HepG2 (cell line): ENCODE data around the gene RTN4RL2. TPM values are rescaled to one million over a fixed set of nuclear protein-coding genes. Genes with fewer than 3 reads are reported as not detected.

Experiments
- BRD4 ChIP-seq: sonication (generic); formaldehyde crosslinking; IDR thresholded peaks from 2 replicates; pipeline ENCODE4 v1.4.0; 2020; ENCODE audit warnings: missing genetic modification reagents
- CEBPB ChIP-seq: IDR thresholded peaks from 2 replicates; pipeline ENCODE4 v1.6.1; 2011; ENCODE audit warnings: low read depth, low read length, improper control_type of control experiment, borderline replicate concordance
- CREM ChIP-seq, 2 experiments: sonication (generic) in 1 of 2; formaldehyde crosslinking in 1 of 2; IDR thresholded peaks; 2 replicates each; pipeline versions ENCODE4 v1.4.0 to v1.6.1; 2016 to 2020; ENCODE audit warnings: antibody characterized with exemption in 1 of 2, mild to moderate bottlenecking in 1 of 2, missing genetic modification reagents in 1 of 2
- FOXA1 ChIP-seq, 2 experiments: fragments of 450-650 bp in 1 of 2; sonication (generic) in 1 of 2; formaldehyde crosslinking in 1 of 2; IDR thresholded peaks; 2 replicates each; pipeline versions ENCODE4 v1.4.0 to v1.6.1; 2016 to 2020; ENCODE audit warnings: missing genetic modification reagents in 1 of 2
- HMG20B ChIP-seq: conservative IDR thresholded peaks from 2 replicates; pipeline ENCODE4 v1.6.1; 2016; ENCODE audit warnings: missing genetic modification reagents, missing compliant biosample characterization
- HNF4A ChIP-seq: sonication (generic); formaldehyde crosslinking; IDR thresholded peaks from 2 replicates; pipeline ENCODE4 v1.4.0; 2020; ENCODE audit warnings: missing genetic modification reagents
- KMT2A ChIP-seq: sonication (generic); formaldehyde crosslinking; IDR thresholded peaks from 2 replicates; pipeline ENCODE4 v1.4.0; 2020; ENCODE audit warnings: missing genetic modification reagents
- NR2C2 ChIP-seq: sonication (generic); formaldehyde crosslinking; IDR thresholded peaks from 2 replicates; pipeline ENCODE4 v1.4.0; 2020; ENCODE audit warnings: missing genetic modification reagents, mild to moderate bottlenecking, moderate library complexity, borderline replicate concordance
- REPIN1 ChIP-seq: sonication (generic); formaldehyde crosslinking; IDR thresholded peaks from 2 replicates; pipeline ENCODE4 v1.8.0; 2022; ENCODE audit warnings: missing genetic modification reagents, low read depth, mild to moderate bottlenecking, borderline replicate concordance
- ZC3H4 ChIP-seq: sonication (generic); formaldehyde crosslinking; IDR thresholded peaks from 2 replicates; pipeline ENCODE4 v1.4.0; 2020; ENCODE audit warnings: missing genetic modification reagents, borderline replicate concordance
- ZNF12 ChIP-seq: sonication (generic); formaldehyde crosslinking; IDR thresholded peaks from 2 replicates; pipeline ENCODE4 v1.5.0; 2020; ENCODE audit warnings: missing genetic modification reagents
- ZNF552 ChIP-seq: sonication (generic); formaldehyde crosslinking; IDR thresholded peaks from 2 replicates; pipeline ENCODE4 v1.9.0; 2022; ENCODE audit warnings: missing genetic modification reagents, mild to moderate bottlenecking, borderline replicate concordance
- ZNF772 ChIP-seq: sonication (generic); formaldehyde crosslinking; IDR thresholded peaks from 2 replicates; pipeline ENCODE4 v1.5.0; 2020; ENCODE audit warnings: mild to moderate bottlenecking, missing genetic modification reagents
- polyA plus RNA-seq, 8 experiments: library from polyadenylated mRNA; depleted of rRNA in 3 of 8; stranded (reverse) in 7 of 8; unstranded in 1 of 8; fragments of >200 nt; fragmentation: Illumina TruSeq in 4 of 8; extraction: Trizol in 4 of 8; gene quantifications; 2 replicates each; pipeline versions ENCODE4 v1.2.1 to v1.2.3, GENCODE V29; 2011 to 2016; ENCODE audit warnings: low read depth in 4 of 8, missing spikeins in 1 of 8, mixed read lengths in 1 of 8; ENCODE audit not compliant: insufficient read depth in 1 of 8
- total RNA-seq, 5 experiments: library from RNA; depleted of rRNA; stranded (reverse); fragments of >200 nt; fragmentation: Illumina TruSeq; extraction: Trizol; gene quantifications; 2 replicates each; pipeline ENCODE4 v1.2.3, GENCODE V29; 2016; ENCODE audit warnings: low read depth in 1 of 5
- TF ChIP-seq, protein P1 (sequence below): sonication (generic); formaldehyde crosslinking; IDR thresholded peaks from 2 replicates; pipeline ENCODE4 v1.5.0; 2020; ENCODE audit warnings: mild to moderate bottlenecking, missing genetic modification reagents, borderline replicate concordance
- TF ChIP-seq, protein P2 (sequence below): sonication (generic); formaldehyde crosslinking; IDR thresholded peaks from 2 replicates; pipeline ENCODE4 v1.4.0; 2020; ENCODE audit warnings: missing genetic modification reagents
- TF ChIP-seq, protein P3 (sequence below): sonication (generic); formaldehyde crosslinking; IDR thresholded peaks from 2 replicates; pipeline ENCODE4 v1.5.1; 2020; ENCODE audit warnings: missing genetic modification reagents, mild to moderate bottlenecking, borderline replicate concordance

RTN4RL2 gene
- total and polyA plus RNA-seq, 2 of the 13 experiments (the other 11 are each of a cell fraction or from before 2014, with no cell fraction given): 1.3 to 4.3 TPM

DNA sequence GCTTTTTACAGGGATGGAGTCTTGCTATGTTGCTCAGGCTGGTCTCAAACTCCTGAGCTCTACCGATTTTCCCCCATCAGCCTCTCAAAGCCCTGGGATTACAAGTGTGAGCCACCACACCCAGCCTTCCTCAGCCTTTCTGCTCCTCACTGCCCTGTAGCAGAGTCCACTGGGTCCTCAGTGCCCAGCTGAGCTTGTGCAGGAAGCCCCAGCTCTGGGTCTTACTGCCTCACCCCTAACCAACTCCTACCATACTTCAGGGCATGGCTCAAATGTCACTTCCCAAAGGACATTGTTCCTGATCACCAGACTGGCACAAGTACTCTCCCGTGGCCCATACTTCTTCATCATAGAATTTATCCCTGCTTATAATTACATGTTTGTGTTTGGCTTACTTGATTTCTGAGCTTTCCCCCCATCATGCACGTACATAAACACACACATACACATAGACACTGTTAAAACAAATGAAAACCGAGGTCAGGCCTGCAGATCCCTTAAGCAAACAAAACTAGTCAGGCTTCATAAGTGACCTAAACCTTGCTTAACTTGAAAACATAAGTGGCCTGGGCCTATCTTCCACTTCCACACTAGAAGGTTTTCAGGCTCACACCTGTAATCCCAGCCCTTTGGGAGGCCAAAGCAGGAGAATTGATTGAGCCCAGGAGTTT lies 19.4 kb upstream of the RTN4RL2 start (continued):
- TF ChIP-seq, protein P1, sequence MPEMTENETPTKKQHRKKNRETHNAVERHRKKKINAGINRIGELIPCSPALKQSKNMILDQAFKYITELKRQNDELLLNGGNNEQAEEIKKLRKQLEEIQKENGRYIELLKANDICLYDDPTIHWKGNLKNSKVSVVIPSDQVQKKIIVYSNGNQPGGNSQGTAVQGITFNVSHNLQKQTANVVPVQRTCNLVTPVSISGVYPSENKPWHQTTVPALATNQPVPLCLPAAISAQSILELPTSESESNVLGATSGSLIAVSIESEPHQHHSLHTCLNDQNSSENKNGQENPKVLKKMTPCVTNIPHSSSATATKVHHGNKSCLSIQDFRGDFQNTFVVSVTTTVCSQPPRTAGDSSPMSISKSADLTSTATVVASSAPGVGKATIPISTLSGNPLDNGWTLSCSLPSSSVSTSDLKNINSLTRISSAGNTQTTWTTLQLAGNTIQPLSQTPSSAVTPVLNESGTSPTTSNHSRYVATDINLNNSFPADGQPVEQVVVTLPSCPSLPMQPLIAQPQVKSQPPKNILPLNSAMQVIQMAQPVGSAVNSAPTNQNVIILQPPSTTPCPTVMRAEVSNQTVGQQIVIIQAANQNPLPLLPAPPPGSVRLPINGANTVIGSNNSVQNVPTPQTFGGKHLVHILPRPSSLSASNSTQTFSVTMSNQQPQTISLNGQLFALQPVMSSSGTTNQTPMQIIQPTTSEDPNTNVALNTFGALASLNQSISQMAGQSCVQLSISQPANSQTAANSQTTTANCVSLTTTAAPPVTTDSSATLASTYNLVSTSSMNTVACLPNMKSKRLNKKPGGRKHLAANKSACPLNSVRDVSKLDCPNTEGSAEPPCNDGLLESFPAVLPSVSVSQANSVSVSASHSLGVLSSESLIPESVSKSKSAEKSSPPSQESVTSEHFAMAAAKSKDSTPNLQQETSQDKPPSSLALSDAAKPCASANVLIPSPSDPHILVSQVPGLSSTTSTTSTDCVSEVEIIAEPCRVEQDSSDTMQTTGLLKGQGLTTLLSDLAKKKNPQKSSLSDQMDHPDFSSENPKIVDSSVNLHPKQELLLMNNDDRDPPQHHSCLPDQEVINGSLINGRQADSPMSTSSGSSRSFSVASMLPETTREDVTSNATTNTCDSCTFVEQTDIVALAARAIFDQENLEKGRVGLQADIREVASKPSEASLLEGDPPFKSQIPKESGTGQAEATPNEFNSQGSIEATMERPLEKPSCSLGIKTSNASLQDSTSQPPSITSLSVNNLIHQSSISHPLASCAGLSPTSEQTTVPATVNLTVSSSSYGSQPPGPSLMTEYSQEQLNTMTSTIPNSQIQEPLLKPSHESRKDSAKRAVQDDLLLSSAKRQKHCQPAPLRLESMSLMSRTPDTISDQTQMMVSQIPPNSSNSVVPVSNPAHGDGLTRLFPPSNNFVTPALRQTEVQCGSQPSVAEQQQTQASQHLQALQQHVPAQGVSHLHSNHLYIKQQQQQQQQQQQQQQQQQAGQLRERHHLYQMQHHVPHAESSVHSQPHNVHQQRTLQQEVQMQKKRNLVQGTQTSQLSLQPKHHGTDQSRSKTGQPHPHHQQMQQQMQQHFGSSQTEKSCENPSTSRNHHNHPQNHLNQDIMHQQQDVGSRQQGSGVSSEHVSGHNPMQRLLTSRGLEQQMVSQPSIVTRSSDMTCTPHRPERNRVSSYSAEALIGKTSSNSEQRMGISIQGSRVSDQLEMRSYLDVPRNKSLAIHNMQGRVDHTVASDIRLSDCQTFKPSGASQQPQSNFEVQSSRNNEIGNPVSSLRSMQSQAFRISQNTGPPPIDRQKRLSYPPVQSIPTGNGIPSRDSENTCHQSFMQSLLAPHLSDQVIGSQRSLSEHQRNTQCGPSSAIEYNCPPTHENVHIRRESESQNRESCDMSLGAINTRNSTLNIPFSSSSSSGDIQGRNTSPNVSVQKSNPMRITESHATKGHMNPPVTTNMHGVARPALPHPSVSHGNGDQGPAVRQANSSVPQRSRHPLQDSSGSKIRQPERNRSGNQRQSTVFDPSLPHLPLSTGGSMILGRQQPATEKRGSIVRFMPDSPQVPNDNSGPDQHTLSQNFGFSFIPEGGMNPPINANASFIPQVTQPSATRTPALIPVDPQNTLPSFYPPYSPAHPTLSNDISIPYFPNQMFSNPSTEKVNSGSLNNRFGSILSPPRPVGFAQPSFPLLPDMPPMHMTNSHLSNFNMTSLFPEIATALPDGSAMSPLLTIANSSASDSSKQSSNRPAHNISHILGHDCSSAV (CRISPR knock-in tag): no peak
- TF ChIP-seq ZNF552 (CRISPR knock-in tag) (no peak), HMG20B (CRISPR knock-in tag) (0 out of 2 replicates have a peak, but pooled peaks have one; percentile 35), NR2C2 (CRISPR knock-in tag) (no peak), FOXA1 (IDR thresholded peaks at IDR 0.05) (no peak), FOXA1 (CRISPR knock-in tag; IDR thresholded peaks at IDR 0.05) (peak; percentile 50; the same call in 1 of the 2 replicates), KMT2A (CRISPR knock-in tag) (no peak), ZC3H4 (no peak), ZNF12 (no peak), BRD4 (CRISPR knock-in tag) (no peak), REPIN1 (peak; percentile 55; the same call in 1 of the 2 replicates), CEBPB (peak; percentile 62; the same call in 1 of the 2 replicates), HNF4A (CRISPR knock-in tag) (peak; percentile 40; the same call in 1 of the 2 replicates), ZNF772 (CRISPR knock-in tag) (peak; percentile 43; the same call in 1 of the 2 replicates), CREM (IDR thresholded peaks at IDR 0.05) (peak; percentile 46; the same call in 1 of the 2 replicates), CREM (CRISPR knock-in tag; IDR thresholded peaks at IDR 0.05) (no peak)
- TF ChIP-seq, protein P2, sequence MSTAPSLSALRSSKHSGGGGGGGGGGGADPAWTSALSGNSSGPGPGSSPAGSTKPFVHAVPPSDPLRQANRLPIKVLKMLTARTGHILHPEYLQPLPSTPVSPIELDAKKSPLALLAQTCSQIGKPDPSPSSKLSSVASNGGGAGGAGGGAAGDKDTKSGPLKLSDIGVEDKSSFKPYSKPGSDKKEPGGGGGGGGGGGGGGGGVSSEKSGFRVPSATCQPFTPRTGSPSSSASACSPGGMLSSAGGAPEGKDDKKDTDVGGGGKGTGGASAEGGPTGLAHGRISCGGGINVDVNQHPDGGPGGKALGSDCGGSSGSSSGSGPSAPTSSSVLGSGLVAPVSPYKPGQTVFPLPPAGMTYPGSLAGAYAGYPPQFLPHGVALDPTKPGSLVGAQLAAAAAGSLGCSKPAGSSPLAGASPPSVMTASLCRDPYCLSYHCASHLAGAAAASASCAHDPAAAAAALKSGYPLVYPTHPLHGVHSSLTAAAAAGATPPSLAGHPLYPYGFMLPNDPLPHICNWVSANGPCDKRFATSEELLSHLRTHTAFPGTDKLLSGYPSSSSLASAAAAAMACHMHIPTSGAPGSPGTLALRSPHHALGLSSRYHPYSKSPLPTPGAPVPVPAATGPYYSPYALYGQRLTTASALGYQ (CRISPR knock-in tag): no peak
- TF ChIP-seq, protein P3, sequence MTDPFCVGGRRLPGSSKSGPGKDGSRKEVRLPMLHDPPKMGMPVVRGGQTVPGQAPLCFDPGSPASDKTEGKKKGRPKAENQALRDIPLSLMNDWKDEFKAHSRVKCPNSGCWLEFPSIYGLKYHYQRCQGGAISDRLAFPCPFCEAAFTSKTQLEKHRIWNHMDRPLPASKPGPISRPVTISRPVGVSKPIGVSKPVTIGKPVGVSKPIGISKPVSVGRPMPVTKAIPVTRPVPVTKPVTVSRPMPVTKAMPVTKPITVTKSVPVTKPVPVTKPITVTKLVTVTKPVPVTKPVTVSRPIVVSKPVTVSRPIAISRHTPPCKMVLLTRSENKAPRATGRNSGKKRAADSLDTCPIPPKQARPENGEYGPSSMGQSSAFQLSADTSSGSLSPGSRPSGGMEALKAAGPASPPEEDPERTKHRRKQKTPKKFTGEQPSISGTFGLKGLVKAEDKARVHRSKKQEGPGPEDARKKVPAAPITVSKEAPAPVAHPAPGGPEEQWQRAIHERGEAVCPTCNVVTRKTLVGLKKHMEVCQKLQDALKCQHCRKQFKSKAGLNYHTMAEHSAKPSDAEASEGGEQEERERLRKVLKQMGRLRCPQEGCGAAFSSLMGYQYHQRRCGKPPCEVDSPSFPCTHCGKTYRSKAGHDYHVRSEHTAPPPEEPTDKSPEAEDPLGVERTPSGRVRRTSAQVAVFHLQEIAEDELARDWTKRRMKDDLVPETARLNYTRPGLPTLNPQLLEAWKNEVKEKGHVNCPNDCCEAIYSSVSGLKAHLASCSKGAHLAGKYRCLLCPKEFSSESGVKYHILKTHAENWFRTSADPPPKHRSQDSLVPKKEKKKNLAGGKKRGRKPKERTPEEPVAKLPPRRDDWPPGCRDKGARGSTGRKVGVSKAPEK: peak; percentile 28; the same call in 1 of the 2 replicates
